ENCODE data around the gene DNAH10. TPM values are rescaled to one million over a fixed set of nuclear protein-coding genes. Genes with fewer than 3 reads are reported as not detected.

DNAH10 gene
- total RNA-seq, 1 donor from 2014 or later = 1.0 TPM

DNA sequence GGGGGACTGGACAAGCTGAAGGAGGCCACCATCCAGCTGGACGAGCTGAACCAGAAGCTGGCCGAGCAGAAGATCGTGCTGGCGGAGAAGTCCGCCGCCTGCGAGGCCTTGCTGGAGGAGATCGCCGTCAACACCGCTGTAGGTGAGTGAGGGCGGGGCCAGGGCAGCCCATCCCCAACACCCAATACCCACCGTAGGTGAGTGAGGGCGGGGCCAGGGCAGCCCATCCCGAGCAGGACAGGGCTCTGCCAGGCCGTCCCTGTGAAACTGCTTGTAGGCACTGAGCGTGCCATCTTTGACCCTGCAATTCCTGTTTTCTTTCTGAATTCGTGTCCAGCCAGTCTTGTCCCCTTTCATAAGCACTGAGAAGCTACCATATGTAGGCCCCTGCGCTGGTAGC is 136.6 kb downstream of the DNAH10 start:
- Mint-ChIP-seq H3K36me3 (ENCODE audit: insufficient read depth) (no peaks in the 10 kb centered on the region), H3K4me1 (ENCODE audit: low read depth) (peaks cover 2% of the 10 kb centered on the region), H3K27ac (no peak overlapping the region), H3K9me3 (ENCODE audit: low read depth) (no peaks in the 10 kb centered on the region), H3K4me3 (ENCODE audit: low read depth) (no peak overlapping the region), H3K27me3 (peaks cover 10% of the 10 kb centered on the region)
- TF ChIP-seq, protein P1, sequence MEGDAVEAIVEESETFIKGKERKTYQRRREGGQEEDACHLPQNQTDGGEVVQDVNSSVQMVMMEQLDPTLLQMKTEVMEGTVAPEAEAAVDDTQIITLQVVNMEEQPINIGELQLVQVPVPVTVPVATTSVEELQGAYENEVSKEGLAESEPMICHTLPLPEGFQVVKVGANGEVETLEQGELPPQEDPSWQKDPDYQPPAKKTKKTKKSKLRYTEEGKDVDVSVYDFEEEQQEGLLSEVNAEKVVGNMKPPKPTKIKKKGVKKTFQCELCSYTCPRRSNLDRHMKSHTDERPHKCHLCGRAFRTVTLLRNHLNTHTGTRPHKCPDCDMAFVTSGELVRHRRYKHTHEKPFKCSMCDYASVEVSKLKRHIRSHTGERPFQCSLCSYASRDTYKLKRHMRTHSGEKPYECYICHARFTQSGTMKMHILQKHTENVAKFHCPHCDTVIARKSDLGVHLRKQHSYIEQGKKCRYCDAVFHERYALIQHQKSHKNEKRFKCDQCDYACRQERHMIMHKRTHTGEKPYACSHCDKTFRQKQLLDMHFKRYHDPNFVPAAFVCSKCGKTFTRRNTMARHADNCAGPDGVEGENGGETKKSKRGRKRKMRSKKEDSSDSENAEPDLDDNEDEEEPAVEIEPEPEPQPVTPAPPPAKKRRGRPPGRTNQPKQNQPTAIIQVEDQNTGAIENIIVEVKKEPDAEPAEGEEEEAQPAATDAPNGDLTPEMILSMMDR (IDR thresholded peaks at IDR 0.05; ENCODE audit: unreplicated experiment) = no peak
- no peak for DNase-seq (ENCODE audit: low spot score, unreplicated experiment)

DNA sequence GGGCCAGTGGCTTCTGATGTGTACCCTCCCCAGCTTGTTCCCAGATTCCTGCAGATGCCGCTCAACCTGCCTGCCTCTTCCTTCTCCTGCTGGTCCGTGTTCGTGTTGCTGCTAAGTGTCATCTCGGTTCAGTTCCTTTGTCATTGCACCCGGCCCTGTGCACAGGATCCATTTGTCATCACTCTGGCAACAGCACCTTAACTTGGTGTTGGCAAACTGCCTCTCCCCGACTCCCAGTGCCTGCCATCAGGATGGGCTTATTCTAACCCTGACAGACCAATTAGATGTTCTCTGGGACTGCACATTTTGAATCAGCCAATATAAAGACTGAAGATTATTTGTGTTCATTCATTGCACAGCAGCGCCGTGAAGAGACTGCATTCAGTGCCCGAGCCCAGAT is 137.3 kb downstream of the DNAH10 start:
- Mint-ChIP-seq H3K4me3 (ENCODE audit: low read depth) (no peak overlapping the region), H3K27me3 (peaks cover 14% of the 10 kb centered on the region), H3K9me3 (ENCODE audit: low read depth) (no peaks in the 10 kb centered on the region), H3K27ac (no peak overlapping the region), H3K36me3 (ENCODE audit: insufficient read depth) (no peaks in the 10 kb centered on the region), H3K4me1 (ENCODE audit: low read depth) (peaks cover 2% of the 10 kb centered on the region)
- TF ChIP-seq, protein P1 (IDR thresholded peaks at IDR 0.05; ENCODE audit: unreplicated experiment) = no peak
- DNase-seq (ENCODE audit: low spot score, unreplicated experiment) = no peak

DNA sequence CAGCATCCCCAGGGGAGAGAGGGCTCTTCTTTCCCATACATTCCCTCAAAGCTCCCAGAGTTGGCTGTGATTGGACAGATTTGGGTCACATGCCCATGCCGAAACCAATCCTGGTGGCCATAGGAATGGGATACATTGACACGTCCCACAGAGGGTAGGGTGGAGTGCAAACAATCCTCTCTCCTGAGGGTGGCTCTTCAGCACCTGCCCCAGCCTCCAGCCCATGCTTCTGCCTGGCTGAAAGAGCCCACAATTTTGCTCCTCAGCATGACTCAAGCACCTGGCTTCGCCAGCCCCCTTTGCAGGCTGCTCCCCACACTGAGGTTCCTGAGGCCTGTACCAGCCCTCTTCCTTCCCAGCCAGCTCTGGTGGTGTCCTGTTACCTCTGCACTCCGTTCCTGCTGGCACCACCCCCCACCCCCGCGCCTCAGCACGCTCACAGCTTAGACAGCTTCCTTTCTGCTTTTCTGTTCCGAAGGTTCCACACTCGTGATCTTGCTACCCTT is 138.8 kb downstream of the DNAH10 start:
- Mint-ChIP-seq H3K27me3 (peaks cover 14% of the 10 kb centered on the region), H3K4me1 (ENCODE audit: low read depth) (peaks cover 4% of the 10 kb centered on the region), H3K4me3 (ENCODE audit: low read depth) (no peak overlapping the region), H3K36me3 (ENCODE audit: insufficient read depth) (no peaks in the 10 kb centered on the region), H3K9me3 (ENCODE audit: low read depth) (no peaks in the 10 kb centered on the region), H3K27ac (no peak overlapping the region)
- TF ChIP-seq, protein P1 (IDR thresholded peaks at IDR 0.05; ENCODE audit: unreplicated experiment) = no peak
- DNase-seq (ENCODE audit: low spot score, unreplicated experiment) = no peak

DNA sequence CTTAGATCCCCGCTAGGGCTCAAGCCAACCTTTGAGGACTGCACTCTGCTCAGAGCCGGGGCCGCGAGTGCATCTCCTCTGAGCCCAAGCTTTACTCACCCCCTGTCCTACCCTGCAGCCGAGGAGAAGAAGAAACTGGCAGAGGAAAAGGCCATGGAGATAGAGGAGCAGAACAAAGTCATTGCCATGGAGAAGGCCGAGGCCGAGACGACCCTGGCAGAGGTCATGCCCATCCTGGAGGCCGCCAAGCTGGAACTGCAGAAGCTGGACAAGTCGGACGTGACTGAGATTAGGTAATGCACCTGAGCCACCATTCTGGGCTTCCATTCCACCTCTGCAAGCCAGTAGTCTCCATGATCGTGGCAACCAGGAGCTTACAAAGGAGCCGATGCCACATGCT is 140.7 kb downstream of the DNAH10 start:
- peaks cover 4% of the 10 kb centered on the region for H3K4me1 Mint-ChIP-seq (ENCODE audit: low read depth)
- TF ChIP-seq, protein P1 (IDR thresholded peaks at IDR 0.05; ENCODE audit: unreplicated experiment) = no peak
- DNase-seq (ENCODE audit: low spot score, unreplicated experiment) = no peak
- peaks cover 16% of the 10 kb centered on the region for H3K27me3 Mint-ChIP-seq
- H3K27ac Mint-ChIP-seq = no peak overlapping the region
- H3K36me3 Mint-ChIP-seq (ENCODE audit: insufficient read depth) = no peaks in the 10 kb centered on the region
- H3K9me3 Mint-ChIP-seq (ENCODE audit: low read depth) = no peaks in the 10 kb centered on the region
- no peak overlapping the region for H3K4me3 Mint-ChIP-seq (ENCODE audit: low read depth)

DNA sequence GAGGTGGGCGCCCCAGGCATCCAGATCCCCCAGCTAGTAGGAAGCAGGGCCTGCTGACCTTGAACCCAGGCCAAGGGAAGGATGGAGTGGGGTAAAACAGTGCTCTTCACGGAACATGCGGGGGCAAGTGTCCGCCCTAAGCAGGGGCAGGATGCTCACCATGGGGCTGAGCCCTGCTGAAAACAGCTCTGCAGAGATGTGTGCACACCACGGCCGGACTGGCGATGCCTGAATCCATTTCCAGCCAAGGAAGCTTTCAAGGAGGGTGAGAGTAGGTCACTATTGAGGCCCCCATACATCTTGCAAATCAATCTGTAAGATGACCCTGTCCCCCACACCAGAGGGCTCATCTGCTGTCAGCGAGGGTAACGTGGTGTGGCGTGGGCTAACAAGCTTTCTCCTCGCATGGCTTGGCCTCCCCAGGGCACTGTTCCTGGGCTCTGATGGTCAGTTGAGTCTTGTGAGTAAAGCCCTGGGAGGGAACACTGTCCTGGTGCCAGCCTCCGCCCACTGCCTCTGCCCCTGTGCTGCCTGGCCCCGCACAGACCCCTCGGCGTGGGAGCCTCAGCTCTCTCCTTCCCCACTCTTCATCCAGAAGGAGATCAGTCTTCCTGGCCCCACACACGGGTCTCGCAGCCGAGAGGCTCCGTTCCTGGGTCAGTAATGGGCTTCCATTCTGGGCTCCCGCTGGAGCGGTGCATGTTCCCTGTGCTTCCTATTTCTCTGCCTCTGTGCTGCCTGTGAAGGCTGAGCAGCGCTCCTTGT is 141.4 kb downstream of the DNAH10 start:
- TF ChIP-seq, protein P1 (IDR thresholded peaks at IDR 0.05; ENCODE audit: unreplicated experiment) = no peak
- Mint-ChIP-seq H3K36me3 (ENCODE audit: insufficient read depth) (no peaks in the 10 kb centered on the region), H3K27me3 (peaks cover 19% of the 10 kb centered on the region), H3K9me3 (ENCODE audit: low read depth) (no peaks in the 10 kb centered on the region), H3K4me1 (ENCODE audit: low read depth) (peaks cover 4% of the 10 kb centered on the region), H3K4me3 (ENCODE audit: low read depth) (no peak overlapping the region), H3K27ac (no peak overlapping the region)
- no peak for DNase-seq (ENCODE audit: low spot score, unreplicated experiment)

Measured in progenitor cell of endocrine pancreas (in vitro differentiated cells).